ENCODE measurements around the gene UBA3.

The UBA3 gene

DNA sequence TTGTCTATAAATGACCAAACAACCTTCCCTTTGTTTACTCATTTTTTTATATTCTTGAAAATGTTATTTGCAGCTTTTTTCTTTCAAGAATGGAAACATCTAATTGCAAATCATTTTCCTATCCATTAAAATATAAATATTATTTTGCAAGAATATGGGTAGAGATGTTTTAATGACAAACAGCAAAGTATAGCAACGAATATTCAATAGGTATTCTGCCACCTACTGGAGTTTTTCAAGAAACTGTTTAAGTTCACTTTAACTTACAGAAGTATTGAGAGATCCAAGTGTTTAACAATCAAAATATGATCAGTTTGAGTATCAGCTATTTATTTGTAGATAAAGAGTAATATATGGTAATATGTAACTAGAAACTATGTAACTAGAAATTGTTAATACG is 59.7 kb downstream of the UBA3 start:
- no peak overlapping the region for H3K4me3 ChIP-seq (ENCODE audit: low read length)
- no peak for DNase-seq (ENCODE audit: low read depth, low spot score)

DNA sequence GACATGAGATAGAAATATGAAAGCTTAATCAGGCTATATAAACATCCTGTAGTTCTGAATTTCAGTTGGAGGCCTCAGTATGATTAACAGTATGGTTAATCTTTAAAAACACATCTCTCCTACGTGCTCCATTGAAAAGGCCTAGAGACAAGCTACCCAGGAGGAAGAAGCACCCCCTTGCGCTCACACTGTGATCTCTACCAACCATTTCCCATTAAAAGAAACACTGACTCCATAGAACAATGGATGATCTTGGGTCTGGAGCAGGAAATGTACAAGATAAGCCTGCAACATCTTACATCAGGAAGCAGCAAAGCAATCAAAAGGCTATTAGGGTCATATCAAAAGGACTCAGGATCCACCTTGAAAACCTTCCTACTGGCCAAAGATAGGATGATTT is 63.3 kb downstream of the UBA3 start:
- no peak for DNase-seq (ENCODE audit: low read depth, low spot score)

DNA sequence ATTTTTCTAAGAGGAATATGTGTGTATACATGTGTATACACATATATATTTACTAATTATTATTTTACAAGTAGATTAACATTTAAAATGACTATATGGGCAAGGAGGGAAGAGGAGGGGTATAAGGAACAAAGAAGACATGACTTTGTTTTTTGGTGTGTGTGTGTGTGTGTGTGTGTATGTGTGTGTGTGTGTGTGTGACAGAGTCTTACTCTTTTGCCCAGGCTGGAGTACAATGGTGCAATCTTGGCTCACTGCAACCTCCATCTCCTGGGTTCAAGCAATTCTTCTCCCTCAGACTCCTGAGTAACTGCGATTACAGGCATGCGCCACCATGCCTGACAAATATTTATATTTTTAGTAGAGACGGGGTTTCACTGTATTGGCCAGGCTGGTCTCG is 64.1 kb downstream of the UBA3 start:
- H3K4me3 ChIP-seq (ENCODE audit: low read length) = no peak overlapping the region
- DNase-seq (ENCODE audit: low read depth, low spot score) = no peak

More for the DNA sequence above, 63.3 kb downstream of the UBA3 start:
- no peak overlapping the region for H3K4me3 ChIP-seq (ENCODE audit: low read length)

DNA sequence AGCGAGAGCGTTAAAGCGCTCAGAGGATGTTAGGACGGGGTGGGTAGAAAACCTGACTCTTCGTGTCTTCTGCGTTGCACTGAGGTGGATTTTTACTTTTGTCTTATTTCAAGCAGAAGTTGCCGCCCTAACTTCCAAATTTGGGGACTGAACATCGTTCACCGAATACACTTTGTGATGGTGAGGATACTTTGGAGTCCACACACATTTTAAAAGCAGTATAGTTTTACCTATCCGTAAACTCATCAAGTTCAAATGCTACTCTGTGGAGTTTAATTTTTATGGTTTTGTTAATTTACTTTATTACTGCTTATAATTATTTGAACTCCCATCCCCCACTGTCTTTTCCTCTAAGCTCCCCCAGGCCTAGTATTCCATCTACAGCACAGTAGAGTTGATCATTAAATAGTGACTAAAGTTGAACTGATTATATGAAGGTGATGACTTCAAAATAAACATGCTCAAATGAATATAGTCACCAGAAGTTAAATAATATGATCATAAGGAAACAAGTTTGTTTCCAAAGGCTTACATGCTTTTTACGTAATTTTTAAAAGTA is 66.1 kb downstream of the UBA3 start:
- no peak for DNase-seq (ENCODE audit: low read depth, low spot score)
- H3K4me3 ChIP-seq (ENCODE audit: low read length) = peak overlapping the region; percentile 49

GRCh38 chr3:69013253-69014021 is 66.7 kb downstream of the UBA3 start, which contains the start of gene EOGT:
Gene EOGT (minus strand): TSS chr3:69013684. CDS start chr3:69009846, 3,838 bp downstream.
- DNase-seq (ENCODE audit: low read depth, low spot score) = peak; percentile 24
- peak within 1 kb of the TSS; percentile 49 for H3K4me3 ChIP-seq (ENCODE audit: low read length)

GRCh38 chr3:69012800-69013252 is 67.3 kb downstream of the UBA3 start:
- no peak for DNase-seq (ENCODE audit: low read depth, low spot score)
- no peak overlapping the region for H3K4me3 ChIP-seq (ENCODE audit: low read length)

- no peak for DNase-seq (ENCODE audit: low read depth, low spot score)
- no peak overlapping the region for H3K4me3 ChIP-seq (ENCODE audit: low read length)
Observed at GRCh38 chr3:69012100-69012799, 67.9 kb downstream of the UBA3 start.

- DNase-seq (ENCODE audit: low read depth, low spot score) = no peak
- no peak overlapping the region for H3K4me3 ChIP-seq (ENCODE audit: low read length)
Observed at GRCh38 chr3:69011096-69011730, 69.0 kb downstream of the UBA3 start.

GRCh38 chr3:69009559-69010410 is 70.4 kb downstream of the UBA3 start:
- no peak overlapping the region for H3K4me3 ChIP-seq (ENCODE audit: low read length)
- no peak for DNase-seq (ENCODE audit: low read depth, low spot score)

DNA sequence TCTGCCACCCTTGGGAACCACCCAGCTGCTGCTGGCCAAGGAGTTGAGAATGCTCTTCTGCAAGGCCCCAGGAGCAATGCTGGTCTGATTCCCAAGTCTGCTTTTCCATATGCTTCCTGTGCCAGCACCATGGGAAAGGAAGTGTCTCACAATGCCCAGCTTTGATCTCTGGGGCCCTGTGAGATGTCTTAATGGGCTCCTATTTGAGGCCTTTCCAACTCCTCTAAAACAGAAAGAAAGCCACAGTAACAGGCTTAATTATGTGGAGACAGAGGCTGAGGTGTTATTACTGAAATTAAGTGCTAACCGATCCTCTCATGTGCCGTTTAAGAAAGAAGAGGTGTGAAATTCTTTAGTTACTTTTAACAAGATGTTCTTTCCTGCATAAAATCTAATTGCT is 71.2 kb downstream of the UBA3 start:
- no peak for DNase-seq (ENCODE audit: low read depth, low spot score)
- no peak overlapping the region for H3K4me3 ChIP-seq (ENCODE audit: low read length)

GRCh38 chr3:69005791-69006482 is 74.2 kb downstream of the UBA3 start:
- no peak overlapping the region for H3K4me3 ChIP-seq (ENCODE audit: low read length)
- no peak for DNase-seq (ENCODE audit: low read depth, low spot score)

- DNase-seq (ENCODE audit: low read depth, low spot score) = no peak
Observed at GRCh38 chr3:69005071-69005790, 74.9 kb downstream of the UBA3 start.

More at GRCh38 chr3:69005071-69005790, 74.9 kb downstream of the UBA3 start:
- no peak overlapping the region for H3K4me3 ChIP-seq (ENCODE audit: low read length)
